Fibroblast of villous mesenchyme (primary cell): Measurements from ENCODE around the gene MYOF. TPM values are rescaled to one million over a fixed set of nuclear protein-coding genes. Genes with fewer than 3 reads are reported as not detected.

Experiments used
- DNase-seq: peaks from one replicate; pipeline ENCODE4 v3.0.0-alpha.2; 2010; ENCODE audit warnings: low read depth
- H3K4me3 ChIP-seq: 2 replicates; pipeline ENCODE4 v1.5.1; 2011; ENCODE audit warnings: low read depth, mild to moderate bottlenecking, low read length
- total RNA-seq: library from RNA; depleted of rRNA; stranded (reverse); fragments of >200 nt; gene quantifications from 2 replicates; pipeline ENCODE4 v1.2.3, GENCODE V29; 2012
- TF ChIP-seq, protein P1 (sequence below): IDR thresholded peaks from 2 replicates; pipeline ENCODE4 v1.5.1; 2012; ENCODE audit warnings: low read depth, mild to moderate bottlenecking, low read length; ENCODE audit not compliant: insufficient read depth

The MYOF gene
- total RNA-seq, 1 donor = 323 TPM

- H3K4me3 ChIP-seq = no peak overlapping the region
- TF ChIP-seq, protein P1, sequence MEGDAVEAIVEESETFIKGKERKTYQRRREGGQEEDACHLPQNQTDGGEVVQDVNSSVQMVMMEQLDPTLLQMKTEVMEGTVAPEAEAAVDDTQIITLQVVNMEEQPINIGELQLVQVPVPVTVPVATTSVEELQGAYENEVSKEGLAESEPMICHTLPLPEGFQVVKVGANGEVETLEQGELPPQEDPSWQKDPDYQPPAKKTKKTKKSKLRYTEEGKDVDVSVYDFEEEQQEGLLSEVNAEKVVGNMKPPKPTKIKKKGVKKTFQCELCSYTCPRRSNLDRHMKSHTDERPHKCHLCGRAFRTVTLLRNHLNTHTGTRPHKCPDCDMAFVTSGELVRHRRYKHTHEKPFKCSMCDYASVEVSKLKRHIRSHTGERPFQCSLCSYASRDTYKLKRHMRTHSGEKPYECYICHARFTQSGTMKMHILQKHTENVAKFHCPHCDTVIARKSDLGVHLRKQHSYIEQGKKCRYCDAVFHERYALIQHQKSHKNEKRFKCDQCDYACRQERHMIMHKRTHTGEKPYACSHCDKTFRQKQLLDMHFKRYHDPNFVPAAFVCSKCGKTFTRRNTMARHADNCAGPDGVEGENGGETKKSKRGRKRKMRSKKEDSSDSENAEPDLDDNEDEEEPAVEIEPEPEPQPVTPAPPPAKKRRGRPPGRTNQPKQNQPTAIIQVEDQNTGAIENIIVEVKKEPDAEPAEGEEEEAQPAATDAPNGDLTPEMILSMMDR = no peak
- peak; percentile 90 for DNase-seq
Measured at GRCh38 chr10:93463723-93464476, 18.2 kb downstream of the MYOF start.

- H3K4me3 ChIP-seq = no peak overlapping the region
- DNase-seq = peak; percentile 82
- TF ChIP-seq, protein P1 = no peak
Measured at GRCh38 chr10:93462881-93463280, 19.3 kb downstream of the MYOF start.

DNA sequence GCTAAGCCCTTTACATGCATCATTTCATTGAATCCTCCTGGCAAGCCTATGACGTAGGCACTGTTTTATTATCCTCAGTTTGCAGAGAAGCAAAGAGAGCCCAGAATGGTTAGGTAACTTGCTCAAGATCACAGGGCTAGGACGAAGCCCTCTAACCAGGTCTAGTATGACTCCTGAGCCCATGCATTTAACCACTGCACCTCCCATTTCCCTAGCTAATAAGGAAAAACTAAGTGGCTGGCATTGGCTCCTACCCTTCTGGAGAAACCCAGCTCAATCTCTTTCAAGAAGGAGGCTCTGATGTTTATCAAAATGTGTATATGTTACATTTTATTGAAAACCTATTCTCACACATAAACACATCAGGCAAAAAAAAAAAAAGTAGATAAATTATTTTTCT is 19.8 kb downstream of the MYOF start:
- H3K4me3 ChIP-seq = no peak overlapping the region
- TF ChIP-seq, protein P1 = no peak
- DNase-seq = no peak

DNA sequence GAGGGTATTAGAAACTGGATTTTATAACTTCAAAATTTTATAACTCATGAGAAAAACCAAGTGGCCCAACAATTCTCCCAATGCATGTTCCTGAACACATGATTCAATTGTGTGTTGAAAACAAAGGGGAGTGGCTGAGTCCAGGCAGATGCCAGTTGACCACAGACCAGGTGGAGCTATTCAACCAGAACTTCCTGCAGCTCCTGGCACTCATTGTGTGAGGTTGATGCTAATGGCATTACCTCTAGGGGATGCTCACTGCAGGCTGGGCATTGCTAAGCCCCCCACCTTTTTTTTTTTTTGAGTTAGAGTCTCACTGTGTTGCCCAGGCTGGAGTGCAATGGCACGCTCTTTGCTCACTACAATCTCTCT is 20.3 kb downstream of the MYOF start:
- no peak overlapping the region for H3K4me3 ChIP-seq
- peak; percentile 55 for DNase-seq
- TF ChIP-seq, protein P1 = no peak

- DNase-seq = no peak
- no peak overlapping the region for H3K4me3 ChIP-seq
- TF ChIP-seq, protein P1 = no peak
Measured at GRCh38 chr10:93461109-93461806, 20.9 kb downstream of the MYOF start.

DNA sequence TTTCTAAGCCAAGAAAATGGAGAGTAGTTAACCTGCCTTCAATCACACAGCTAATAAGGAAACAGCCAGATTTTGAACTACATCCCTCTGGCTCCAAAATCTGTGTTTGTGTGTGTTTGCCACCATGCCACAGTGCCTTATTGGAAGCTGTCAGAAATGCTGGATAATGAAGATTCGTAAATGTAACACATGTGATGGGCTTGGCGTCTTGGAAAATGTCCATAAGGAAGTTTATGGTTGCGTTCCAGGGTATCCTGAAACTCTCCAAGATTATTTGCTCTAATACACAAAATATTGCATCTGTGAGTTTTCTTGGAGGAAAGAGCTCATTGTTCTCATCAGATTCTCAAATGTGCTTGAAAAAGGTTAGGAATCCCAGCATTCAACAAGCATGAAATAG is 22.7 kb downstream of the MYOF start:
- DNase-seq = no peak
- H3K4me3 ChIP-seq = no peak overlapping the region
- TF ChIP-seq, protein P1 = no peak
